Muscle layer of duodenum (tissue), 2 donors: ENCODE measurements around the gene CBX4.

Experiments used
- H3K27ac ChIP-seq: one replicate; pipeline ENCODE4 v1.7.0; 2013; ENCODE audit warnings: mild to moderate bottlenecking, low read length
- H3K27me3 ChIP-seq: one replicate; pipeline ENCODE4 v1.7.0; 2013; ENCODE audit warnings: low read depth, mild to moderate bottlenecking, control low read depth, low read length
- H3K36me3 ChIP-seq, 2 donors: one replicate each; pipeline ENCODE4 v1.7.0; 2013; ENCODE audit warnings: low read length in 2 of 2, control low read depth in 1 of 2, mild to moderate bottlenecking in 1 of 2; ENCODE audit not compliant: insufficient read depth in 2 of 2, control insufficient read depth in 1 of 2
- H3K4me1 ChIP-seq, 2 donors: one replicate each; pipeline ENCODE4 v1.7.0; 2013; ENCODE audit warnings: low read length in 2 of 2, mild to moderate bottlenecking in 2 of 2, control low read depth in 1 of 2, moderate library complexity in 1 of 2; ENCODE audit not compliant: insufficient read depth in 2 of 2, control insufficient read depth in 1 of 2
- H3K4me3 ChIP-seq, 2 donors: one replicate each; pipeline ENCODE4 v1.7.0; 2013; ENCODE audit warnings: low read length in 2 of 2, low read depth in 1 of 2, mild to moderate bottlenecking in 1 of 2
- H3K9me3 ChIP-seq, 2 donors: one replicate each; pipeline ENCODE4 v1.7.0; 2013; ENCODE audit warnings: low read length in 2 of 2, control low read depth in 1 of 2, mild to moderate bottlenecking in 1 of 2; ENCODE audit not compliant: control insufficient read depth in 1 of 2
- donor health status: healthy.

CBX4 gene

GRCh38 chr17:79839356-79840268 is at the start of gene CBX4:
CBX4 (minus strand) TSS chr17:79839440; CDS start chr17:79839251, 189 bp downstream.
- Histone ChIP-seq H3K9me3 (no peaks in the 10 kb centered on the region), H3K4me1 (peaks cover 3 to 84% of the 10 kb centered on the region in 2 donors), H3K4me3 (peak within 1 kb of the TSS; percentile 71 to 84), H3K36me3 (peaks cover 3 to 15% of the 10 kb centered on the region in 2 donors), H3K27me3 (peaks cover 25% of the 10 kb centered on the region), H3K27ac (peak within 1 kb of the TSS; percentile 84)

DNA sequence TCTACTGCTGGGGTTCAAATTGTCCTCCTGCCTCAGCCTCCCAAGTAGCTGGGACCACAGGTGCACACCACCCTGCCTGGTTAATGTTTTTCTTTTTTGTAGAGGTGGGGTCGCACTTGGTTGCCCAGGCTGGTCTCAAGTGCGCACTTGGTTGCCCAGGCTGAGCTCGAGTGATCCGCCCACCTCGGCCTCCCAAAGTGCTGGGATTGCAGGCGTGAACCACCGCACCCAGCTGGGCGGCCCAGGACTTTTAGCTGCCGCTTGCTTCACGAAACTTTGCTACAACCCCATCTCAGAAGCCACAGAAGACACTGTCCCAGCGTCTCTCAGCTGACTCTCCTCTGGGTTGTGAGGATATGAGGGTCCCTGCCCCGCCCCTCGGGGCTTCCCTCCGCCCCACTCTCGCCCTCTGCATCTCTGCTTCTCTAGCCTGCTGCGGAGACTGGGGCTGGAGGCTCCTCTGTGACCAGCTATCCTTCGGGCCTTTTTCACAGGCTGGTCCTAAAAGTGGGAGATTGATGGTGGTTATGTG is 48.8 kb upstream of the CBX4 start:
- Histone ChIP-seq H3K27me3 (no peaks in the 10 kb centered on the region), H3K4me3 (no peak overlapping the region), H3K36me3 (no peaks in the 10 kb centered on the region), H3K9me3 (no peaks in the 10 kb centered on the region), H3K27ac (no peak overlapping the region), H3K4me1 (peaks cover 5 to 6% of the 10 kb centered on the region in 2 donors)

DNA sequence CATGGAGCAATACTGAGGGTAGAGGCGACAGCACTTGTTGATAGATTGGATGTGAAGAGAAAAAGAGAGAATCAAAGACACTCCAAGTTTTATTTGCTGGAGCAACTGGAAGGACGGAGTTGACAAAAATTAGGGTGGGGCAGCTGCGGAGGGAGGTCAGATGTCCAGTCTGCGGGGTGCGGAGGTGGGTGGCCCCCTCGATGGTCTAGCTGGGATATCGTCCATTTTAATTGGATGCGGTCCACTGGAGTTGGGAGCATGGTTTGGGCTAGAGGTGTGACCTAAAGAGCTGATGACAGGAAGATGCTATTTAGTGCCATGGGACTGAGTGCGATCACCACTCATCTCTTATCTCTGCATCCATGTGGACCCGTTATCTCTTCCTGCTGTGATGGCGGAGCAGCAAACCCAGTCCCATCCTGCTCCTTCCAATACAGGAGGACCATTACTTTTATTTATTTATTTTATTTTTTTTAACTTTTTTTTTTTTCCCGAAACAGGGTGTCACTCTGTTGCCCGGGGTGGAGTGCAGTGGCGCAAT is 48.3 kb upstream of the CBX4 start:
- no peak overlapping the region for H3K4me3 ChIP-seq
- H3K36me3 ChIP-seq, result no peaks in the 10 kb centered on the region
- H3K27ac ChIP-seq, result no peak overlapping the region
- H3K9me3 ChIP-seq, result no peaks in the 10 kb centered on the region
- H3K27me3 ChIP-seq, result no peaks in the 10 kb centered on the region
- peaks cover 5 to 6% of the 10 kb centered on the region in 2 donors for H3K4me1 ChIP-seq

- Histone ChIP-seq H3K27me3 (no peaks in the 10 kb centered on the region), H3K4me3 (no peak overlapping the region), H3K36me3 (no peaks in the 10 kb centered on the region), H3K27ac (no peak overlapping the region), H3K4me1 (no peaks in the 10 kb centered on the region), H3K9me3 (no peaks in the 10 kb centered on the region)
These were observed 44.0 kb upstream of the CBX4 start for GRCh38 chr17:79883202-79883601.

DNA sequence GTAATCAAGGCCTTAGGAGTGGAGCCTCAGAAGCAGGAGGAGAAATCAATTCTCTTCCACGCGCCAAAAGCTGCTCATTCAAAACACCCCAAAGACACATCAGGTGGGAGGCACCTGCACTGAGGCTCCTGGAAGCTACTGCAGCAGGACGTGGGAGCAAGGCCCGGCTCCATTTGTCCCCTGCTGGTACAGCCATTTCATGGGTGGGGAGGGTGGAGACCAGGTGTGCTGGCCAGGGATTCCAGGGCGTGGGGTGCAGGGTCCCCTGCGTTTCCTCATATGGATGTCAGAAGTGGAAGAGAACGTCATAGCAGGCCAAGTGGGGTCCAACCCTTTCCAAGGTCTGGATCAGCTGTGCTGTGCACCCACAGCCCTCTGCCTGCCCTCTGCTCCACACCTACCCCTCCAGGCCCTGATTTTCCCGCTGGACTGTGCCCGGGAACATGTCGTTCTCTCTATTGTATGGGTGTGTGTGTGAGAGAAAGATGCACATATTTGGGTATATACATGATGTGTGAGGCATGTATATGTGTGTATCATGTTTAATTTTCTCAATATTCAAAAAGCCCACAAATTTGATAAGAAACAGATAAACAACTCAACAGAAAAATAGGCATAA is 39.2 kb upstream of the CBX4 start:
- H3K36me3 ChIP-seq, result no peaks in the 10 kb centered on the region
- H3K27me3 ChIP-seq, result no peaks in the 10 kb centered on the region
- no peaks in the 10 kb centered on the region for H3K9me3 ChIP-seq
- H3K4me3 ChIP-seq, result no peak overlapping the region
- no peaks in the 10 kb centered on the region for H3K4me1 ChIP-seq
- no peak overlapping the region for H3K27ac ChIP-seq

DNA sequence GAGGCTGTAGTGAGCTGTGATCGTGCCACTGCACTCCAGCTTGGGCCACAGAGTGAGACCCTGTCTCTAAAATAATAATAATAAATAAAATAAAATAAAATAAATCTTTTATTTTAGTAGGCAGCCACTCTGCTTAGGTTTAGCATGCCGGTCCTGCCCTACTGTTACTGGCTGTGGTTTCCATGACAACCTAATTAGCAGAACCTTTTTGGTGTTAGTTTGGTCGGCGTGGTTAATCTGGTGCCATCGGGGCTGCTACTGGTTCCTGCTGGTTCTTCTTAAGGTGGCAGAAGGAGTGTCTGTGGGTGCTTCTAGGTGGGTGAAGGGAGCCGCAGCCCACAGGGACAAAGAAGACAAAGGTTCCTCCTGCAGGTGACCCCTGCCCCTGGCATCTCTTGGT is 37.8 kb upstream of the CBX4 start:
- H3K27ac ChIP-seq, result no peak overlapping the region
- no peak overlapping the region for H3K4me3 ChIP-seq
- no peaks in the 10 kb centered on the region for H3K27me3 ChIP-seq
- no peaks in the 10 kb centered on the region for H3K9me3 ChIP-seq
- no peaks in the 10 kb centered on the region for H3K36me3 ChIP-seq
- H3K4me1 ChIP-seq, result no peaks in the 10 kb centered on the region

- no peak overlapping the region for H3K4me3 ChIP-seq
- H3K36me3 ChIP-seq, result no peaks in the 10 kb centered on the region
- no peaks in the 10 kb centered on the region for H3K27me3 ChIP-seq
- H3K4me1 ChIP-seq, result no peaks in the 10 kb centered on the region
- no peak overlapping the region for H3K27ac ChIP-seq
- no peaks in the 10 kb centered on the region for H3K9me3 ChIP-seq
These were observed 36.3 kb upstream of the CBX4 start for GRCh38 chr17:79875511-79875910.

DNA sequence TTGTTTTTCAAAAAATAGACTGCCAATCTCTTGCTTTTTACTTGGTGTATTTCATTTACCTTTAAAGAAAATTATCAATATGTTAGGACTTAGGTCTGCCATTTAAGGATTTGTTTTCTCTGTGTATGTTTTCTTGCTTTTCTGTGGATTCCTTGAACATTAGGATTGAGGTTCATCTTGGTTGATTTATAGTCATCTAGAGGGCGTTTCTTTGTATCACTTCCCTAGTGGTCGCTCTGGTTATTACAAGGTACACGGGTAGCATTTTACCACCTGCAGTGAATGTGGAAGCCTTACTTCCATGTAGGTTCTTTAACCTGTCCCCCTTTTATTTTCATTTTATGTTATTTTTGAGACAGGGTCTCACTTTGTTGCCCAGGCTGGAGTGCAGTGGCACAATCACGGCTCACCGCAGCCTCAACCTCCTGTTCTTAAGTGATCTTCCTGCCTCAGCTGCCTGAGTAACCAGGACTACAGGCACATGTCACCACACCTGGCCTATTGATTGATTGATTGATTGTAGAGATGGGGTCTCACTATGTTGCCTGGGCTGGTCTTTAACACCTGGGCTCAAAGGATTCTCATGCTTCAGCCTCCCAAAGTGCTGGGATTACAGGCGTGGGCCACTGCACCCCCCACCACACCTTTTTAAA is 35.2 kb upstream of the CBX4 start:
- Histone ChIP-seq H3K9me3 (no peaks in the 10 kb centered on the region), H3K27me3 (no peaks in the 10 kb centered on the region), H3K4me3 (no peak overlapping the region), H3K4me1 (no peaks in the 10 kb centered on the region), H3K27ac (no peak overlapping the region), H3K36me3 (no peaks in the 10 kb centered on the region)

DNA sequence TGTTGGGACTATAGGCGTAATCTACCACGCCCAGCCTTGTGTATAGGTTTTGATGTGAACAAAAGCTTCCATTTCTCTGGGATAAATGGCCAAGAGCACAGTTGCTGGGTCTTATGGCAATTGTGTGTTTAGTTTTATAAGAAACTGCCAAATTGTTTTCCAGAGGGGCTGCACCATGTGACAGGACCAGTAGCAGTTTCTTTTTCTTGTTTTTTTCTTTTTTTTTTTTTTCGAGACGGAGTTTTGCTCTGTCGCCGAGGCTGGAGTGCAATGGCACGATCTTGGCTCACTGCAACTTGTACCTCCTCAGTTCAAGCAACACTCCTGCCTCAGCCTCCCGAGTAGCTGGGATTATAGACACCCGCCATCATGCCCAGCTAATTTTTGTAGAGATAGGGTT is 34.3 kb upstream of the CBX4 start:
- Histone ChIP-seq H3K36me3 (no peaks in the 10 kb centered on the region), H3K9me3 (no peaks in the 10 kb centered on the region), H3K4me3 (no peak overlapping the region), H3K4me1 (no peaks in the 10 kb centered on the region), H3K27ac (no peak overlapping the region), H3K27me3 (no peaks in the 10 kb centered on the region)

DNA sequence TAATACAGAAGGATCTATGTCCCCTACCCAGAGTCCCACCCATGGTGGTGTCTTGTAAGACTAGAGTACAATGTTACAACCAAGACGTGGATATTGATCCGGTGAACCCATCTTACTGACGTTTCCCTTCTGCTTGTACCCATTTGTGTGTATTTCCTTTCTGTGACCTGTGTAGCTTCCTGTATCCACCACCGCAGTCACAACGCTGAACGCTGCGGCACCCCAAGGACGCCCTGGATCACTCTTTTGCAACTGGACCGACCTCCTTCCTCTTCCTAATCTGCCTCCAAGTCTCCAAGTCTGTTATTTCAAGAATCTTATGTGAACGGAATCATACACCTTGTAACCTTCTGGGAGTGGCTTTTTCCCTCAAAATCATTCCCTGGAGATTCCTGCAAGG is 33.5 kb upstream of the CBX4 start:
- H3K4me3 ChIP-seq, result no peak overlapping the region
- no peaks in the 10 kb centered on the region for H3K4me1 ChIP-seq
- H3K9me3 ChIP-seq, result no peaks in the 10 kb centered on the region
- H3K36me3 ChIP-seq, result no peaks in the 10 kb centered on the region
- H3K27ac ChIP-seq, result no peak overlapping the region
- H3K27me3 ChIP-seq, result no peaks in the 10 kb centered on the region

DNA sequence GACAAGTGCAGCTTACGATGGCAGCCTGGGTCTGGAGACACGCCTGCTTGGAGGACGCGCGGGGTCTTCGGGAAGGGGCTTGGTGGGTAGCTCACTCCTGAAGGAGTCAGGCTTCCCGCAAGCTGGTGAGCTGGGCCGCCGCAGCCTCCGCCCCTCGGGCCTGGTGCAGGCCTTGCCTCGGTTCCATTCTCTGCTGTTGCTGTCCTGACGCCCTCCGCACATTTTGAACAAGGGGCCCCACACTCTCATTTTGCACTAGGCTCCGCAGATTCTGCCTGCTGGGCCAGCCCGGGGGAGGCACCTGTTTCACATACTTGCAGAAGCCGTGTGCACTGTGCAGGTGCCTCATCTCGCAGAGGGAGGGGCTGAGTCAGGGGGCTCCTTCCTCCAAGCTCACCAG is 31.9 kb upstream of the CBX4 start:
- H3K36me3 ChIP-seq, result no peaks in the 10 kb centered on the region
- H3K27me3 ChIP-seq, result no peaks in the 10 kb centered on the region
- no peak overlapping the region for H3K4me3 ChIP-seq
- no peaks in the 10 kb centered on the region for H3K4me1 ChIP-seq
- H3K27ac ChIP-seq, result no peak overlapping the region
- no peaks in the 10 kb centered on the region for H3K9me3 ChIP-seq
